Panc1 (cell line): Measurements from ENCODE around the gene CASP10. TPM values are rescaled to one million over a fixed set of nuclear protein-coding genes. Genes with fewer than 3 reads are reported as not detected.

Source experiments
- ATAC-seq: fragments of 200-7000 bp; cut with Tn5 transposase; 2 replicates; pipeline ENCODE4 v1.9.1; 2020; ENCODE audit warnings: mild to moderate bottlenecking, moderate library complexity
- BruUV-seq: library from RNA; stranded (reverse); fragments of 400-500 nt; replicated peaks from 2 replicates; lab custom pipeline; 2021; lab: Mats Ljungman, UMichigan
- CTCF ChIA-PET: fragments of 300-600 bp; sonication (Branson Sonifier 250); formaldehyde crosslinking; loops from one replicate; lab custom pipeline; 2022; ENCODE audit warnings: antibody characterized with exemption; lab: Charles Lee
- POLR2A ChIA-PET: fragments of 300-600 bp; sonication (Branson Sonifier 250); formaldehyde crosslinking; loops from one replicate; lab custom pipeline; 2022; ENCODE audit warnings: antibody characterized with exemption; lab: Charles Lee
- DNase-seq: peaks from one replicate; pipeline ENCODE4 v3.0.0-alpha.2; 2010; ENCODE audit warnings: low read depth, low spot score
- H3K27ac ChIP-seq: 2 replicates; pipeline ENCODE4 v1.5.1; 2011; ENCODE audit warnings: mild to moderate bottlenecking, low read length, inconsistent platforms
- H3K27me3 ChIP-seq: fragments of 200-500 bp; sonication (Bioruptor generic); 2 replicates; pipeline ENCODE4 v1.6.0; 2014; ENCODE audit warnings: low read length, inconsistent platforms; ENCODE audit not compliant: control insufficient read depth, insufficient read depth
- H3K36me3 ChIP-seq: fragments of 200-500 bp; sonication (Bioruptor generic); 2 replicates; pipeline ENCODE4 v1.5.1; 2014; ENCODE audit warnings: inconsistent platforms, mild to moderate bottlenecking, low read length, moderate library complexity; ENCODE audit not compliant: control insufficient read depth, insufficient read depth
- H3K4me1 ChIP-seq: 2 replicates; pipeline ENCODE4 v1.5.1; 2011; ENCODE audit warnings: inconsistent platforms, mild to moderate bottlenecking, low read length, moderate library complexity; ENCODE audit not compliant: control insufficient read depth, insufficient read depth
- H3K4me3 ChIP-seq, 2 experiments: 2 replicates each; pipeline ENCODE4 v1.5.1; 2011 to 2012; ENCODE audit warnings: low read depth in 2 of 2, low read length in 2 of 2, mild to moderate bottlenecking in 2 of 2, inconsistent platforms in 1 of 2, moderate library complexity in 1 of 2
- H3K9me3 ChIP-seq: fragments of 200-500 bp; sonication (Bioruptor generic); 2 replicates; pipeline ENCODE4 v1.5.1; 2014; ENCODE audit warnings: low read depth, mild to moderate bottlenecking, inconsistent platforms, low read length, moderate library complexity; ENCODE audit not compliant: control insufficient read depth, insufficient read depth
- POLR2AphosphoS5 ChIP-seq: IDR thresholded peaks from 2 replicates; pipeline ENCODE4 v1.6.1; 2012; ENCODE audit warnings: mild to moderate bottlenecking, low read depth, low read length, moderate library complexity
- SIN3A ChIP-seq: IDR thresholded peaks from 2 replicates; pipeline ENCODE4 v1.6.1; 2012; ENCODE audit warnings: low read depth, mild to moderate bottlenecking, low read length, moderate library complexity, borderline replicate concordance; ENCODE audit not compliant: insufficient read depth
- TCF7L2 ChIP-seq: IDR thresholded peaks from 2 replicates; pipeline ENCODE4 v1.6.1; 2011; ENCODE audit warnings: mild to moderate bottlenecking, low read depth, low read length, inconsistent platforms
- in situ Hi-C: cut with HindIII; loops from 2 replicates; pipeline ENCODE4 v1.10.0; 2016; ENCODE audit warnings: low sequenced_read_pairs, low pct_unique_long_range_greater_than_20kb
- intact Hi-C: fragments of 100-400 bp; cut with micrococcal nuclease; formaldehyde crosslinking; loops from one replicate; pipeline ENCODE4 v1.10.0; 2022; ENCODE audit not compliant: unreplicated experiment
- total RNA-seq: library from RNA; stranded (reverse); gene quantifications from one replicate; pipeline ENCODE4 v1.2.1, GENCODE V29; 2021; ENCODE audit not compliant: unreplicated experiment
- TF ChIP-seq, protein P1 (sequence below), 2 experiments: IDR thresholded peaks; 2 replicates each; pipeline ENCODE4 v1.6.1; 2011 to 2012; ENCODE audit warnings: low read depth in 2 of 2, control low read depth in 1 of 2, low read length in 1 of 2, mild to moderate bottlenecking in 1 of 2, moderate library complexity in 1 of 2; ENCODE audit not compliant: insufficient read depth in 1 of 2
- TF ChIP-seq, protein P2 (sequence below): fragments of 450-650 bp; IDR thresholded peaks from 2 replicates; pipeline ENCODE4 v1.5.1; 2017; ENCODE audit warnings: mild to moderate bottlenecking

The CASP10 gene
- total RNA-seq, 1 experiment from 2014 or later: 0.87 TPM

DNA sequence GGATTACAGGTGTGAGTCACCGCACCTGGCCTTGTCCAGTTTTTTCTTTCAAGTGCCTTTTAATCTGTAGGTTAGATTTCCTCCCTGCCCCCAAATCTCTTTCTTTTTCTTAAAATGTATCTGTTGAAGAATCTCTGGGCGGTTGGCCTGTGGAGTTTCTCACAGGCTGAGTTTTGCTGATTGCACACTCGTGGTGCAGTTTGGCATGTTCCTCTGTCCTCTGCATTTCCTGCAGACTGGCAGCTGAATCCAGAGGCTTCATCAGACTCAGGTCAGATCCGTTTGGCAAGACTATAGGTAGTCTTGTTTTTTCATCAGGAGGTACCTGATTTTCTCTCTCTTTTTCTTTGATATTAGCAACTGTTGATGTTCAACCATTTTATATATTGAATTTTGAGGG, 5.5 kb downstream of the CASP10 start:
- Histone ChIP-seq H3K27ac (no peak overlapping the region), H3K36me3 (no peaks in the 10 kb centered on the region), H3K27me3 (no peaks in the 10 kb centered on the region), H3K4me1 (no peaks in the 10 kb centered on the region), H3K9me3 (no peaks in the 10 kb centered on the region), H3K4me3 (no peak overlapping the region)
- DNase-seq (no peak), ATAC-seq (no peak)
- ChIA-PET POLR2A (no interaction called here), CTCF (no interaction called here)
- in situ Hi-C loops: no loop called here
- TF ChIP-seq TCF7L2: no peak
- TF ChIP-seq, protein P1, sequence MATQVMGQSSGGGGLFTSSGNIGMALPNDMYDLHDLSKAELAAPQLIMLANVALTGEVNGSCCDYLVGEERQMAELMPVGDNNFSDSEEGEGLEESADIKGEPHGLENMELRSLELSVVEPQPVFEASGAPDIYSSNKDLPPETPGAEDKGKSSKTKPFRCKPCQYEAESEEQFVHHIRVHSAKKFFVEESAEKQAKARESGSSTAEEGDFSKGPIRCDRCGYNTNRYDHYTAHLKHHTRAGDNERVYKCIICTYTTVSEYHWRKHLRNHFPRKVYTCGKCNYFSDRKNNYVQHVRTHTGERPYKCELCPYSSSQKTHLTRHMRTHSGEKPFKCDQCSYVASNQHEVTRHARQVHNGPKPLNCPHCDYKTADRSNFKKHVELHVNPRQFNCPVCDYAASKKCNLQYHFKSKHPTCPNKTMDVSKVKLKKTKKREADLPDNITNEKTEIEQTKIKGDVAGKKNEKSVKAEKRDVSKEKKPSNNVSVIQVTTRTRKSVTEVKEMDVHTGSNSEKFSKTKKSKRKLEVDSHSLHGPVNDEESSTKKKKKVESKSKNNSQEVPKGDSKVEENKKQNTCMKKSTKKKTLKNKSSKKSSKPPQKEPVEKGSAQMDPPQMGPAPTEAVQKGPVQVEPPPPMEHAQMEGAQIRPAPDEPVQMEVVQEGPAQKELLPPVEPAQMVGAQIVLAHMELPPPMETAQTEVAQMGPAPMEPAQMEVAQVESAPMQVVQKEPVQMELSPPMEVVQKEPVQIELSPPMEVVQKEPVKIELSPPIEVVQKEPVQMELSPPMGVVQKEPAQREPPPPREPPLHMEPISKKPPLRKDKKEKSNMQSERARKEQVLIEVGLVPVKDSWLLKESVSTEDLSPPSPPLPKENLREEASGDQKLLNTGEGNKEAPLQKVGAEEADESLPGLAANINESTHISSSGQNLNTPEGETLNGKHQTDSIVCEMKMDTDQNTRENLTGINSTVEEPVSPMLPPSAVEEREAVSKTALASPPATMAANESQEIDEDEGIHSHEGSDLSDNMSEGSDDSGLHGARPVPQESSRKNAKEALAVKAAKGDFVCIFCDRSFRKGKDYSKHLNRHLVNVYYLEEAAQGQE (IDR thresholded peaks at IDR 0.05; ENCODE audit: insufficient read depth in 1 of 2, low read depth in 2 of 2, low read length in 1 of 2): no peak
- no peak for TF ChIP-seq POLR2AphosphoS5
- no peak for TF ChIP-seq SIN3A
- TF ChIP-seq, protein P2, sequence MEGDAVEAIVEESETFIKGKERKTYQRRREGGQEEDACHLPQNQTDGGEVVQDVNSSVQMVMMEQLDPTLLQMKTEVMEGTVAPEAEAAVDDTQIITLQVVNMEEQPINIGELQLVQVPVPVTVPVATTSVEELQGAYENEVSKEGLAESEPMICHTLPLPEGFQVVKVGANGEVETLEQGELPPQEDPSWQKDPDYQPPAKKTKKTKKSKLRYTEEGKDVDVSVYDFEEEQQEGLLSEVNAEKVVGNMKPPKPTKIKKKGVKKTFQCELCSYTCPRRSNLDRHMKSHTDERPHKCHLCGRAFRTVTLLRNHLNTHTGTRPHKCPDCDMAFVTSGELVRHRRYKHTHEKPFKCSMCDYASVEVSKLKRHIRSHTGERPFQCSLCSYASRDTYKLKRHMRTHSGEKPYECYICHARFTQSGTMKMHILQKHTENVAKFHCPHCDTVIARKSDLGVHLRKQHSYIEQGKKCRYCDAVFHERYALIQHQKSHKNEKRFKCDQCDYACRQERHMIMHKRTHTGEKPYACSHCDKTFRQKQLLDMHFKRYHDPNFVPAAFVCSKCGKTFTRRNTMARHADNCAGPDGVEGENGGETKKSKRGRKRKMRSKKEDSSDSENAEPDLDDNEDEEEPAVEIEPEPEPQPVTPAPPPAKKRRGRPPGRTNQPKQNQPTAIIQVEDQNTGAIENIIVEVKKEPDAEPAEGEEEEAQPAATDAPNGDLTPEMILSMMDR: no peak
- no TSS peak for BruUV-seq
- intact Hi-C loops: no loop called here

DNA sequence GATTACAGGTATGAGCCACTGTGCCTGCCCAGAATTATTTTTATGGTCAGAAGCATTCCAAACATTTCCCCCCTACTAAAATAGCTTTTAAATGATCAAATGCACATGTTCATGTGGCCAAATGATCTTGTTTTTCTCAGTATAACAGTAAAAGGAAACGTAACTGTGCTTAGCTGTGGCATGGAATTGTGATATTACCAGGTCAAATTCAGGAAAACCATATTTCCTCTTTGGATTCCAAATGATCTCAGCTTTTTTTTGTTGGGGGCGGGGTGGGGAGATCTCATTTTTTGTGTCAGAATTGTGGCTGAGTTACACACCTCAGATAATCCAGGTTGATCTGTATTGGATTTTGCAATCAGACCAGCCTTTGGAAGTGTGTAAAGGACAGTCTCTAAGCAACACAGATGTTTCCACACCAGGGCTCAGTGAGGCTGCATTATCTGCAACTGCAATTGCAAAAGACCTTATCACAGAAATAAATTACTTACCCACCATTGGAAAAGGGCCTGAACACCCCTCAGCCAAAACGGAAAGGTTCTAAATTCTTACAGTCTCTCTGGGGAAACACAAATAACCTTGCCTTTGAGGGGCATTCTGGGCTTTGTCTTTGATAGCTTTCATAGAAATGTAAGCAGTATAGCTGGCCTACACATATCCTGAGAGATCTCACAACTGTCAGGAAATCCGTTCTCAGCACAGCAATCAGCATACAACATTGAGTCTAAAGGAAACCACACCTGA, 8.4 kb downstream of the CASP10 start:
- ChIA-PET POLR2A (no interaction called here), CTCF (no interaction called here)
- Histone ChIP-seq H3K4me1 (no peaks in the 10 kb centered on the region), H3K27ac (no peak overlapping the region), H3K27me3 (no peaks in the 10 kb centered on the region), H3K4me3 (no peak overlapping the region), H3K36me3 (no peaks in the 10 kb centered on the region), H3K9me3 (no peaks in the 10 kb centered on the region)
- intact Hi-C loops (no loop called here), in situ Hi-C loops (no loop called here)
- ATAC-seq (no peak), DNase-seq (no peak)
- BruUV-seq: no TSS peak
- TF ChIP-seq TCF7L2 (no peak), POLR2AphosphoS5 (no peak), SIN3A (no peak)
- TF ChIP-seq, protein P2: no peak
- TF ChIP-seq, protein P1 (IDR thresholded peaks at IDR 0.05; ENCODE audit: insufficient read depth in 1 of 2, low read depth in 2 of 2, low read length in 1 of 2): no peak
